ENCODE measurements around the gene MICU1.
"Not testable (repeated sequence)": the region's sequence is repeated elsewhere in the genome, so short reads cannot be mapped to it uniquely, and the experiment has no call there.

The MICU1 gene, protein sequence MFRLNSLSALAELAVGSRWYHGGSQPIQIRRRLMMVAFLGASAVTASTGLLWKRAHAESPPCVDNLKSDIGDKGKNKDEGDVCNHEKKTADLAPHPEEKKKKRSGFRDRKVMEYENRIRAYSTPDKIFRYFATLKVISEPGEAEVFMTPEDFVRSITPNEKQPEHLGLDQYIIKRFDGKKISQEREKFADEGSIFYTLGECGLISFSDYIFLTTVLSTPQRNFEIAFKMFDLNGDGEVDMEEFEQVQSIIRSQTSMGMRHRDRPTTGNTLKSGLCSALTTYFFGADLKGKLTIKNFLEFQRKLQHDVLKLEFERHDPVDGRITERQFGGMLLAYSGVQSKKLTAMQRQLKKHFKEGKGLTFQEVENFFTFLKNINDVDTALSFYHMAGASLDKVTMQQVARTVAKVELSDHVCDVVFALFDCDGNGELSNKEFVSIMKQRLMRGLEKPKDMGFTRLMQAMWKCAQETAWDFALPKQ

DNA sequence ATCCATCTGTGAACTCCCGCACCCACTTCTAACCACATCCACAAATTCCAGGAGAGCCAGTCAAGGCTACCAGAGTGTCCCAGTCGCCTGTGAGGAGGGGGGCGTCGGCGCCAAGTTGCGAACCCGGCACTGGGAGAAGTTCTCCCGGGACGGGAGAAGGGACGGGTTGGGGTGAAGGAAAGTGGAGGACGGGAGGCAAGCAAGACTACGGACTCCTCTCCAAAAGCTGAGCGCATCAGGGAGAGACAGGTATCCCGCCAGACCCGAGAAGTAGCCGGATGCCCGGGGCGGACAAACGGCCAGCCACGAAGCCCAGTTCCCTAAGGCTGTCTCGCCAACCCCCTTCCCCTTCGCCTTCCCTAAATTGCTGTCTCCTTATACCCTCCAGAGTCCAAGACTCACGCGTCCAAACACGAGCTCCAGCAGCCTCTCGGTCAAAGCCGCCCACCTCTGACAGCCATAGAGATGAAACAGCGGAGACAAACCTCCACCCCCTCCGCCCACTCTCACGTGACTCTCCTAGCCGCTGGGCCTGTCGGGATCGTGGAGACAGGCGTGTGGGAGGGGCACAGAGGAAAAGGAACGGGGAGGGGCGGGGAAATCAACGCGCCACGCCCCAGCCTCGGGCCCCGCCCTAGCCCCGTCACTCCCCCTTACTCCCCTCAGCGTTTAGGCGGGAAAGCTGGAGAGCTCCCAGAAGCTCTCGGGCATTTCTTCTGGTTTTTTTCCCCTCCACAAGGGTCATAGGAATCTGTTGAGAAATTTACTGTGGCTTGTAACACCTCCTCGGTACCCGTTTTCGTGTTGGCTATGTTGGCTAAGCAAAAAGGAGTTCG is at the start of gene MICU1:
Gene MICU1 (minus strand): TSS at position 472 of the 836 bp plus-strand sequence. CDS start 59,286 bp downstream, outside the sequence.
- DNase-seq (ENCODE audit: low read depth in 3 of 3), result peak; percentile 88 to 97 (median 91)

DNA sequence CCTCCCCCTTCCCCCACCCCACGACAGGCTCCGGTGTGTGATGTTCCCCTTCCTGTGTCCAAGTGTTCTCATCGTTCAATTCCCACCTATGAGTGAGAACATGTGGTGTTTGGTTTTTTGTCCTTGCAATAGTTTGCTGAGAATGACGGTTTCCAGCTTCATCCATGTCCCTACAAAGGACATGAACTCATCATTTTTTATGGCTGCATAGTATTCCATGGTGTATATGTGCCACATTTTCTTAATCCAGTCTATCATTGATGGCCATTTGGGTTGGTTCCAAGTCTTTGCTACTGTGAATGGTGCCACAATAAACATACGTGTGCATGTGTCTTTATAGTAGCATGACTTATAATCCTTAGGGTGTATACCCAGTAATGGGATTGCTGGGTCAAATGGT is 48.3 kb upstream of the MICU1 start:
- DNase-seq (ENCODE audit: low read depth in 3 of 3), result not testable (repeated sequence)

GRCh38 chr10:72673280-72673679 is 47.4 kb upstream of the MICU1 start:
- DNase-seq (ENCODE audit: low read depth in 3 of 3), result no peak

DNA sequence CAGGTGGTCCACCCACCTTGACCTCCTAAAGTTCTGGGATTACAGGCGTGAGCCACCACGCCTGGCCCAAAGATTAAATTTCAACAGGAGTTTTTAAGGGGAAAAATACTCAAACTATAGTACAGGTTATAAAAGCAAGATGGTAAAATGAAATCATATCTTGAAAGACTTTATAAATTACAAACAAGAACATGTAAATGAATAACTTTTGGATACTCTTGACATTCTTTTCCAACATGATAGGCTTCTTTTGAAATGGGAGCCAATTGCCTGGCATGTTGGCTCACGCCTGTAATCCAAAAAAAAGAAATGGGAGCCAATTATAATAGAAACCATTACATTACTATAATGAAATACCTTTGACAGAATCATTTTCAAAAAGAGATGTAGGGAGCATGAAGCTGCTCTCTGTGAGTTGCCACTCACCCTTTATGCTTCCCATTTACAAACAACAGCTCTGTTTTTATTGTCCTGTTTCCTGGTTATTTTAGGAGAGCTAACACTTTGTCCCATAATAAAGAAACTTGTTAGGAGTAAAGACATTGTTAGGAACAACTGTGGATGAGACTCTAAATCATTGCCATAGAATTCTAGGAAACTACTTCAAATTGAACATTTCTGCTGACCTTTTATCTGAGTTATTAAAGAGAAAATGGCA is 41.5 kb upstream of the MICU1 start:
- no peak for DNase-seq (ENCODE audit: low read depth in 3 of 3)

DNA sequence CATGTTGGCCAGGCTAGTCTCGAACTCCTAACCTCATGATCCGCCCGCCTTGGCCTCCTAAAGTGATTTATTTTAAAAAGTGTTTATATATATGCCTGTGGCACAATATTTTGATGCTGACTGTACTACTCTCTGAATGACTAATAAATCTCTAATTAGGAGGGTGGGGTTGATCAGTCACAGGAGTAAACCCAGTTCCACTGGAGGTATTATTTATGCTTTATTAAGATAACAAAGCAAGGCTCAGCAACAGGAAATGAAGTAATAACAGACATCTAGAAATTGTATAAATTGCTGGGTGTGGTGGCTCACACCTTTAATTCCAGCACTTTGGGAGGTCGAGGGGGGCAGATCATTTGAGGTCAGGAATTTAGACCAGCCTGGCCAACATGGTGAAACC is 40.0 kb upstream of the MICU1 start:
- DNase-seq (ENCODE audit: low read depth in 3 of 3), result no peak

- DNase-seq (ENCODE audit: low read depth in 3 of 3), result no peak
Measured at GRCh38 chr10:72663971-72664370, 38.1 kb upstream of the MICU1 start.

DNA sequence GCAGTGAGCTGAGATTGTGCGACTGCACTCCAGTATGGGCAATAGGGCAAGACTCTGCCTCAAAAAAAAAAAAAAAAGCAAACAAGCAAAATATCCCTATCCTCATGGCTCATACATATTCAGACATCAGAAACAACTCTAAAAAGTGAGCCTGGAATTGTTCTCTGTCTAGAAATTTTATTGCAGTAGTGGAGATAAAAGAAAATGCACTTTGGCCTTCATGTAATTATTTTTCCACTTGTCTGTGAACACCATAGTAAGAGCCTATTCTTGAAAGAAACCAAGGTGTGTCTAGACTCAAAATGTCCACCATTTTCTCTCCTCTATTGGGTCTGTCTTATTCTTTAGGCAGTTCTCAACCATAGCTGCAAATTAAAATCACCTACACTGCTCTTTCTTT is 35.6 kb upstream of the MICU1 start:
- no peak for DNase-seq (ENCODE audit: low read depth in 3 of 3)

DNA sequence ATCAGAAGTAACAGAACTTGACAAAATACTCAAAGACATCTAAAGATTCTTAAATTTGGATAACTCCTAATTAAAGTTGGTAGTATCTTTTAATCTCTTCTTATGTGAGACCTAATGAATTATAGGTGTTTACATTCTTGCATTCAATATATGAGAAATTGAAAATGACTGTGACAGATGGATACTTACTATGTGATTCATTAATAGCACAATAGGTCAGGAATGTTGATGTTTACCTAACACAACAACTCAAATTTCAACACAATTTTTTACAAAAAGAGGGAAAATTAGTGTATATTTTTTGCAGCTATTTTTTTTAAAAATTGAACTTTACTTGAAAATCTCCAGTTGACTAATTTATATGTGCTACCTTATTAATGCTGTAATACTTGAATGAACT is 34.3 kb upstream of the MICU1 start:
- no peak for DNase-seq (ENCODE audit: low read depth in 3 of 3)

- no peak for DNase-seq (ENCODE audit: low read depth in 3 of 3)
Measured at GRCh38 chr10:72659694-72660093, 33.8 kb upstream of the MICU1 start.

GRCh38 chr10:72658696-72659400 is 33.0 kb upstream of the MICU1 start:
- no peak for DNase-seq (ENCODE audit: low read depth in 3 of 3)

DNA sequence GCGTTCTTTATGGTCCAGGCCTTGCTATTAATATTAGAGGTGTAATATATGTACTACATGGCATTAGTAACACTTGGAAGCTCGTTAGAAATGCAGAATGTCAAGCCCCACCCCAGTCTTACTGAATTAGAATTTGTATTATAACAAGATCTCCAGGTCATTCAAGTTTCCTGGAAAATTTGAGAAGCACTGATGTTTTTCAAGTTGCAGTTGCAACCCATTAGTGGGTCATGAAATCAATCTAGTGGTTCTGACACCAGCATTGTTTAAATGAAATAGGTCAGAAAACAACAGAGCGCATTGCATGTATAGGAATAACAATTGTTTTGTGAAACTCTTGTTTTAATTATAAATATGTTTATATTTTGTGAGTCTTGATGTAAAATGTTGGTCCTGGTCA is 28.8 kb upstream of the MICU1 start:
- no peak for DNase-seq (ENCODE audit: low read depth in 3 of 3)

- no peak for DNase-seq (ENCODE audit: low read depth in 3 of 3)
Measured at GRCh38 chr10:72653383-72654096, 27.7 kb upstream of the MICU1 start.

GRCh38 chr10:72649291-72649690 is 23.4 kb upstream of the MICU1 start:
- no peak for DNase-seq (ENCODE audit: low read depth in 3 of 3)

GRCh38 chr10:72648301-72648700 is 22.4 kb upstream of the MICU1 start:
- DNase-seq (ENCODE audit: low read depth in 3 of 3), result no peak

- DNase-seq (ENCODE audit: low read depth in 3 of 3), result not testable (repeated sequence)
Measured at GRCh38 chr10:72646971-72647370, 21.1 kb upstream of the MICU1 start.

DNA sequence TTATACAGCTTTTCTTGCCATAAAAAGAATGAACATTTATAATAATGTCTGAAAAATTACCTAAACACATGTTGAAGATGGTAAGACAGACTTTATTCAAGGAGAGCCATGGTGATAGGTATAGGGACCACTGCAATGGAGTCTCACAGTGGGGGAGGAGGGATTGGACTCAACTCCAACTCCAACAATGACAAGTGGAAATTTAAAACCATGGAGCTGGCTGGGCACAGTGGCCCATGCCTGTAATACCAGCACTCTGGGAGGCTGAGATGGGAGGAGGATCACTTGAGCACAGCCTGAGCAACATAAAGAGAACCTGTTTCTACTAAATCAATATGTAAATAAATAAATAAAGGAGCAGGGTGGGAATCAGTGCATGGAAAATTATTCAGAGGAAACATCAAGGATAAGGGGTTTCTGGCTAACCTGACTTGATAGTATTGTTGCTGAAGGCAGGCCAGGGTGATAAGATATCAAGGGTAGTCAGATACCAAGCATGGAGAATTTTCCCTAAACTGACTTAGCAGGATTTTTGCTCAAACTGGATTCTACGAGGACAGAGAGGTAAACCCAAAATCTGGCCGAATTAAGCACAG is 19.5 kb upstream of the MICU1 start:
- no peak for DNase-seq (ENCODE audit: low read depth in 3 of 3)

DNA sequence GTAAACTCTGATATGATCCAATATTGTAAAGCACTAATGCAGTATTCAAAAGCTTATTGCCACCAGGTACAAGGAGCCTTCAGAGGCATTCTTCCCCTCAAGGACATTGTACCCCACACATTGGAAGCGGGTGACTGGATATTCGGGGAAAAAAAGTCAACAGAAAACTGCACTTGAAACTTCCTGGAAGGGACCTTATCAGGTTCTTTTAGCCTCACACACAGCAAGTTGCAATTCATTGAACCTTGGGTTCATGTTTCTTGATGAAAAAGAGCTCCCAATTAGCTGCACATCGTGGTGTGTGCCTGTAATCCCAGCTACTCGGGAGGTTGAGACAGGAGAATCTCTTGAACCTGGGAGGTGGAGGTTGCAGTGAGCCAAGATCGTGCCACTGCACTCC is 16.4 kb upstream of the MICU1 start:
- no peak for DNase-seq (ENCODE audit: low read depth in 3 of 3)

DNA sequence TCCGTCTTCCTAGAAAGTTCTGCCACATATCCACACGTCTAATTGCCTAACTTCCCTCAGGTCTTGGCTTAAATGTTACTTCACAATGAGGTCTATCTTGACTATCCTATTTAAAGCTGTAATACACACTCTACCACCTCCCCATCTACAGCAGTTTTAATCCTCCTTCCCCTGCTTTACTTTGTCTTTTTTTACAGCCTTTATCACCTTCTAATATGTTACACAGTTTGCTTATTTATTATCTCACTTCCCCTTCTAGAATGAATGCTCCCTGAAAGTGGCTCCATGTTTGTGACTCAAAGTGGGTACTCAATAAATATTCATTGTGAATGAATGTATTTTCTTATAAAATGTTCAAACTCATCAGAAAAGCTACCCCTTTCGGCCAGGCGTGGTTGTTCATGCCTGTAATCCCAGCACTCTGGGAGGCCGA is 13.6 kb upstream of the MICU1 start:
- no peak for DNase-seq (ENCODE audit: low read depth in 3 of 3)

- DNase-seq (ENCODE audit: low read depth in 3 of 3), result no peak
Measured at GRCh38 chr10:72638586-72639440, 12.9 kb upstream of the MICU1 start.

Measured in stimulated activated CD4-positive, alpha-beta T cell treated with anti-CD3 and anti-CD28 coated beads, TNF-alpha, amount 100 ng/mL, for 48 hours (primary cell).